ENCODE data around the gene KMO. TPM values are rescaled to one million over a fixed set of nuclear protein-coding genes. Genes with fewer than 3 reads are reported as not detected.

Gene KMO
- polyA plus RNA-seq, 3 donors = 19.5 to 23.7 (median 20.2) TPM

- no peak for DNase-seq (ENCODE audit: extremely low read depth in 1 of 11, low read depth in 9 of 11, low spot score in 4 of 11)
Measured at GRCh38 chr1:241527146-241527545, 5.0 kb upstream of the KMO start.

GRCh38 chr1:241531195-241532161 is 700 bp upstream of the KMO start:
- DNase-seq (ENCODE audit: extremely low read depth in 1 of 11, low read depth in 9 of 11, low spot score in 4 of 11) = peak in 9 of 11 donors; percentile 31 to 75 (median 55)

- DNase-seq (ENCODE audit: extremely low read depth in 1 of 11, low read depth in 9 of 11, low spot score in 4 of 11) = no peak
Measured at GRCh38 chr1:241532864-241533263, 686 bp downstream of the KMO start.

GRCh38 chr1:241533326-241534115 is 1.3 kb downstream of the KMO start:
- no peak for DNase-seq (ENCODE audit: extremely low read depth in 1 of 11, low read depth in 9 of 11, low spot score in 4 of 11)

- DNase-seq (ENCODE audit: extremely low read depth in 1 of 11, low read depth in 9 of 11, low spot score in 4 of 11) = no peak
Measured at GRCh38 chr1:241536304-241536703, 4.1 kb downstream of the KMO start.

- DNase-seq (ENCODE audit: extremely low read depth in 1 of 11, low read depth in 9 of 11, low spot score in 4 of 11) = no peak
Measured at GRCh38 chr1:241536969-241537368, 4.8 kb downstream of the KMO start.

GRCh38 chr1:241542199-241542907 is 10.2 kb downstream of the KMO start:
- DNase-seq (ENCODE audit: extremely low read depth in 1 of 11, low read depth in 9 of 11, low spot score in 4 of 11) = no peak

- DNase-seq (ENCODE audit: extremely low read depth in 1 of 11, low read depth in 9 of 11, low spot score in 4 of 11) = no peak
Measured at GRCh38 chr1:241548008-241548407, 15.8 kb downstream of the KMO start.

- no peak for DNase-seq (ENCODE audit: extremely low read depth in 1 of 11, low read depth in 9 of 11, low spot score in 4 of 11)
Measured at GRCh38 chr1:241550318-241550717, 18.1 kb downstream of the KMO start.

GRCh38 chr1:241551759-241552638 is 19.8 kb downstream of the KMO start:
- DNase-seq (ENCODE audit: extremely low read depth in 1 of 11, low read depth in 9 of 11, low spot score in 4 of 11) = no peak

GRCh38 chr1:241553886-241554592 is 21.9 kb downstream of the KMO start:
- DNase-seq (ENCODE audit: extremely low read depth in 1 of 11, low read depth in 9 of 11, low spot score in 4 of 11) = no peak

GRCh38 chr1:241555526-241555925 is 23.3 kb downstream of the KMO start:
- no peak for DNase-seq (ENCODE audit: extremely low read depth in 1 of 11, low read depth in 9 of 11, low spot score in 4 of 11)

- DNase-seq (ENCODE audit: extremely low read depth in 1 of 11, low read depth in 9 of 11, low spot score in 4 of 11) = no peak
Measured at GRCh38 chr1:241557031-241557430, 24.9 kb downstream of the KMO start.

- DNase-seq (ENCODE audit: extremely low read depth in 1 of 11, low read depth in 9 of 11, low spot score in 4 of 11) = no peak
Measured at GRCh38 chr1:241557551-241558193, 25.5 kb downstream of the KMO start.

GRCh38 chr1:241560146-241560848 is 28.1 kb downstream of the KMO start:
- DNase-seq (ENCODE audit: extremely low read depth in 1 of 11, low read depth in 9 of 11, low spot score in 4 of 11) = peak in 1 of 11 donors; percentile 12

- DNase-seq (ENCODE audit: extremely low read depth in 1 of 11, low read depth in 9 of 11, low spot score in 4 of 11) = no peak
Measured at GRCh38 chr1:241560849-241561187, 28.6 kb downstream of the KMO start.

GRCh38 chr1:241569848-241570247 is 37.7 kb downstream of the KMO start:
- no peak for DNase-seq (ENCODE audit: extremely low read depth in 1 of 11, low read depth in 9 of 11, low spot score in 4 of 11)

Measured in renal cortex interstitium (tissue), 11 donors.